NCI-H82 treated with DMSO at 0.1 percent for 48 hours (cell line): ENCODE data around the gene PTPRM.
A peak's percentile ranks its signal among the peaks of the same experiment; 100 is the strongest.

Experiments used
- DNase-seq: peaks from one replicate; lab custom pipeline; 2025; ENCODE audit not compliant: unreplicated experiment; lab: John Stamatoyannopoulos, UW

The PTPRM gene

GRCh38 chr18:7566567-7567473 lies at the start of gene PTPRM:
Gene PTPRM, plus strand, starts transcription at chr18:7567316. Its CDS starts 503 bp downstream, at chr18:7567819.
- no peak for DNase-seq

GRCh38 chr18:7517852-7518251 lies 49.3 kb upstream of the PTPRM start:
- DNase-seq = no peak

- no peak for DNase-seq
These were observed 46.8 kb upstream of the PTPRM start for GRCh38 chr18:7520200-7520785.

GRCh38 chr18:7521226-7521856 lies 45.8 kb upstream of the PTPRM start:
- DNase-seq = no peak

GRCh38 chr18:7523772-7524171 lies 43.3 kb upstream of the PTPRM start:
- DNase-seq = no peak

GRCh38 chr18:7524786-7525185 lies 42.3 kb upstream of the PTPRM start:
- DNase-seq = no peak

GRCh38 chr18:7532942-7533341 lies 34.2 kb upstream of the PTPRM start:
- no peak for DNase-seq

- no peak for DNase-seq
These were observed 31.5 kb upstream of the PTPRM start for GRCh38 chr18:7535436-7536205.

GRCh38 chr18:7537145-7537544 lies 30.0 kb upstream of the PTPRM start:
- no peak for DNase-seq

GRCh38 chr18:7541835-7542234 lies 25.3 kb upstream of the PTPRM start:
- DNase-seq = no peak

GRCh38 chr18:7544686-7545085 lies 22.4 kb upstream of the PTPRM start:
- no peak for DNase-seq

- DNase-seq = peak; percentile 30
These were observed 21.4 kb upstream of the PTPRM start for GRCh38 chr18:7545734-7546133.

- no peak for DNase-seq
These were observed 18.9 kb upstream of the PTPRM start for GRCh38 chr18:7548221-7548620.

GRCh38 chr18:7548721-7549120 lies 18.4 kb upstream of the PTPRM start:
- DNase-seq = no peak

GRCh38 chr18:7557973-7558372 lies 9.1 kb upstream of the PTPRM start:
- DNase-seq = no peak

GRCh38 chr18:7558769-7559168 lies 8.3 kb upstream of the PTPRM start:
- DNase-seq = no peak

- no peak for DNase-seq
These were observed 7.3 kb upstream of the PTPRM start for GRCh38 chr18:7559709-7560319.

GRCh38 chr18:7561909-7562460 lies 5.1 kb upstream of the PTPRM start:
- no peak for DNase-seq

- no peak for DNase-seq
These were observed 4.6 kb upstream of the PTPRM start for GRCh38 chr18:7562491-7562890.

- no peak for DNase-seq
These were observed 1.4 kb upstream of the PTPRM start for GRCh38 chr18:7565677-7566076.

GRCh38 chr18:7566244-7566566 lies 911 bp upstream of the PTPRM start:
- no peak for DNase-seq
